GM21515 (cell line): ENCODE data around the gene VDAC1.

Source experiments
- ATAC-seq: cut with Tn5 transposase; IDR thresholded peaks from one replicate; pipeline ENCODE4 v1.9.1; 2021; ENCODE audit not compliant: unreplicated experiment

VDAC1 gene

DNA sequence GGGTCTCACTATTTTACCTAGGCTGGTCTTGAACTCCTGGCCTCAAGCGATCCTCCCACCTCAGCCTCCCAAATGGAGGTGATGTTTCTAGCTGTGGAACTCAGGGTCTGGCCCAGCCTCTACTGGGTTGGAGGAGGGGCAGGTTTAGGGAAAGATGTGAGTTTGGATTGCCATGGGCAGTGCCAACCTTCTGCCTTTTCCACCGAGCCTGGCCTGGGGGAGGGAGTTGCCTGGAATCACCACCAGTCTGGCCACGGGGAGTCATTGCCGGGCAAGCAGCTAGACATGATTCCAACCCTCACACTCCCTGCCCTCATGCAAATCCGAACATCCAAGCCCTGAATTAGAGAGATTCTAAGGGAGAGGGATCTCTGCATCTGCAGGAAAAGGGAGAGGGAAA lies 21.0 kb upstream of the VDAC1 start:
- no peak for ATAC-seq

DNA sequence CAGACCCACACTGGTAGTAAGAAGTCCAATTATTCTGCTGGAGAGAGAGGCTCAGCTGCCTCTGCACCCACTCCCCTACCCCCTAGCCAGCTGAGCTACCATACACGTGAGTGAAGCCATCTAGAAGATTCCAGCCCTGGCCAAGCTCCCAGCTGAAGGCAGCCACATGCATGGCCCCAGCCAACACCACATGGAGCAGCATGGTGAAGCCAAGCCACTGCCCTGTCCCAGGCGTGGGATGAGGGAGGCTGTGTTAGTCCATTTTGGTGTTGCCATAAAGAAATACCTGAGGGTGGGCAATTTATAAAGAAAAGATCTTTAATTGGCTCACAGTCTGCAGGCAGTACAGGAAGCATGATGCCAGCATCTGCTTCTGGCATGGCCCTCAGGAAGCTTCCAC lies 20.0 kb upstream of the VDAC1 start:
- ATAC-seq, result no peak

- no peak for ATAC-seq
Observed at GRCh38 chr5:134022333-134022732, 17.6 kb upstream of the VDAC1 start.

DNA sequence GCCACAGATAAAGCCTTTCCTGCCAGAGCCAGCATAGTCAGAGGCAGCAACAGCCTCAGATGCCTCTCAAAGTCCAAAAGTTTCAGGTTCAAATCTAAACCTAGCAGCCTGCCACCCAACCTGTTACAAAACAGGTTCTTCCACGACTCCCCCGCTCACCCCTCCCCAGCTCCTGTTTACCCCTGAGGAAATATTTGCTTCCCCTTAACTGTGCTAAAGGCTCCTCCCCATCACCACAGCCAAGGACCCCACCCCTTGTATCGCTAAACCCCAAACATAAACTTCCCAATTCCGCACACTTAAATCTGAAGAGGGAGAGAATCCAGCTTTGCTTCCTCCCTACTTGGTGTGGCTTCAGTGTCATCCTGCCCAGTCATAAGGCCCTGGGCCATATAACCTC lies 15.4 kb upstream of the VDAC1 start:
- no peak for ATAC-seq

DNA sequence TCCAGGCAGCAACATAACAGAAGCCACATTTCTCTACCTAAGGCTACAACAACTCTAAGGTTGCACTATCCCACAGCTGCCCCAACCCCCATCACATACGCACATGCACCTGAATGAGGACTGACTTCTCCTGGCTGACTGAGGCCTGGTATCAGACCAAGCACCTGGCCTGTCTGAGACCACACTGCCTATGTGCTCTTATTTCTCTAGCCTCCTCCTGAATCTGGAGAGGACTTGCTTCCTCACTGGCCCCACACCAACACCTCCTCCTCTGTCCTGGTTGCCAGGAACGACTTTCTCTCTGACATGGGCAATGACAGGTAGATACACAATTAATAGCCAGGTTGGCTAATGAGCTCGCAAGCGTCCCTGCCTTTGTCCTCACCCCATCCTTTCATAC lies 14.9 kb upstream of the VDAC1 start:
- no peak for ATAC-seq

DNA sequence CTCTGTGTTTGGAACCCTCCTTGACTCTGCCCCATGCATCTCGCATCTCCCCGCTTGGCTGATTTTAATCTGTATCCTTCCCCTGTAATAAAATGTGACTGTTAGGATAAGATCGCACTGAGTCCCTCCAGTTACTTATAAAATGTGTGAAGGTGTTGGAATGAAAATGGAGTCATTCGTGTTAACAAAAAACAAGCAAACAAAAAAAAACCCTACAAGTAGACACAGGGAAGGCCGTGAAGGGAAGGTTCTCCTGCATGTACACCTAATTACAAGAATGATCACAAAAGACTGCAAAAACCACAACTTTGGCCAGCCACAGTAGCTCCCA lies 14.2 kb upstream of the VDAC1 start:
- ATAC-seq, result no peak

DNA sequence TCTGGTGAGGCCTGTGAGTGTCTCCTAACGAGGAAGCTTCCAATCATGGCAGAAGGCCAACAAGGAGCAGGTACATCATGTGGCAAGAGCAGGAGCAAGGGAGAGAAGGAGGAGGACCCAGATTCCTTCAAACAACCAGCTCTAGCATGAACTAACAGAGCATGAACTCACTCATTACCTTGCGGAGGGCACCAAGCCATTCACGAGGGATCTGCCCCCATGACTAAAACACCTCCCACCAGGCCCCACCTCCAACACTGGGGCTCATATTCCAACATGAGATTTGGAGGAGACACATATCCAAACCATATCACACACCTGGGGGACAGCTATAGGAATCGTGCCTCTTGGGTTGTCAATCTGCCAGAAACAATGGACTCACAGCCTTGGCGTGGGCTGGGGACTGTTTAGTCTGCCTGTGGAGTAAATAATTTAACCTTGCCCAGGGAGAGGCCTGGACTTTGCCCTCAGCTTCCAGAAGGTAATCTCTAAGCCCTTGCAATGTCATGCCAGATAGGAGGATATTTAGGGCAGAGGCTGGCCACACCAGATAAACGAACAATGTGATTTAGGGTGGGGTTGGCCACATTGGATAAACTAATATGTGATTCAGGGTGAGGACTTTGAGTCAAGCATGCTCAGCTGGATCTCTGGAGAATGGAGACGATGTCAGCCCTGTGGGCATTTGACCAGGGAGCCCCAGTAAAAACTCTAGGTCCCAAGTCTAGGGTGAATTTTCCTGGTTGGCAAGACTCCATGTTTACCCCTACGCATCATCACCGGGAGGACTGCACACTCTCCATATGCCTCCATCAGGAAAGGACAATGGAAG lies 13.6 kb upstream of the VDAC1 start:
- ATAC-seq, result no peak

GRCh38 chr5:134008266-134008749 lies 3.5 kb upstream of the VDAC1 start:
- no peak for ATAC-seq

- no peak for ATAC-seq
Observed at GRCh38 chr5:134007581-134008265, 2.9 kb upstream of the VDAC1 start.

DNA sequence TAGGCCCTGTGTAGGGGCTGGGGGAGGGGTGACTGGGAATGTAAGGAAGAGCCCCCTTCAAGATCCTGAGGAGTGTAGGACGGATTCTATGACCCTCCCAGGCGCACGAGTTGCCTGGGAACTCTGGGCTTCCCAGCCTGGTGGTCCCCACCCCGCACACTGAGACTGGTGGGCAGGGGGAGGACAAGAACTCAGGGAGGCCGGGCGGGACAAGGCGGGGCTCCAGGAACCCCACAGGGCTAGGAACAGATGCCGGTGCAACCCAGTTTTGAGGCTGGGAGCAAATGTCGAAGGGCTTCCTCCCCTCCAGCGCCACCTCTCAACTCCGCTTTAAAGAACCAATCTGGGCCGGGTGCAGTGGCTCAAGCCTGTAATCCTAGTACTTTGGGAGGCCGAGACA lies 1.3 kb upstream of the VDAC1 start:
- no peak for ATAC-seq

- ATAC-seq, result no peak
Observed at GRCh38 chr5:134005417-134006061, 764 bp upstream of the VDAC1 start.

DNA sequence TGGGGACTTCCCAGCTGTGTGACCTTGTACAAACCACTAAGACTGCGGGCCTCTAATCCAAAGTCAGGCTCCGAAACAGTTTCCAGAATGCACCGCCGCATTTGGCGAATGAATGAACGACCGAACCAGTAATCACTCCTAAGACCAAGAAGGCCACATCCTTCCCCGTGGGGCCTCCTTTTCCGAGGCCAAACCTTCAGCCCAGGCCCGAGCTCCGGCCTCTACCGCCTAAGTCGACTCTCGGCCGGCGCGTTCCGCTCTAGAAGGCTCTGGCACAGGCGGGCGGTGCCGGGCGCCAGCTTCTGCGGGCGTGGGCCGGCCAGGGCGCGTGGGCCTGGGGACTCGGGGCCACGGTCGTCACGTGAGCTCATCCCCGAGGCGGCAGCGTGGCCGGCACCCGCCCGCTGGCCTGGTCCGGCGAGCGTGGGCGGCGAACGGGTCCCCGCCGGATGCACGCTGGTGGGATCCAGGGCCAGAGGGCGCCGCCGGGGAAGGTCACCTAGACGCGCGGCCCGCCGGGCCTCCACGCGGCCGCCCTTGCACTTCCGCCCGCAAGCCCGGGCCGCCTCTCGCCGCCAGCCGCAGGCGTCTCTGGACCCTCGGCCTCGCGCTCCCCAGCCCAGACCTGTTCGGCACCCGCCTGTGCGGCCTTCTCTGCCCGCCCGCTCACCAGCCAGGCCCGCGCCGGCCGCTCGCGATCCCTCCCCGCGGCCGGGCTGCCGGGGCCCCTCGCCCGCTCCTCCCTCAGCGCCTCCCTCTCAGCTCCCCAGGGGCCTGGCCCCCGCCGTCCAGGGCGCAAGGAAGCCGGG lies 754 bp downstream of the VDAC1 start:
- ATAC-seq, result peak; percentile 34

- no peak for ATAC-seq
Observed at GRCh38 chr5:134003064-134003816, 1.5 kb downstream of the VDAC1 start.

DNA sequence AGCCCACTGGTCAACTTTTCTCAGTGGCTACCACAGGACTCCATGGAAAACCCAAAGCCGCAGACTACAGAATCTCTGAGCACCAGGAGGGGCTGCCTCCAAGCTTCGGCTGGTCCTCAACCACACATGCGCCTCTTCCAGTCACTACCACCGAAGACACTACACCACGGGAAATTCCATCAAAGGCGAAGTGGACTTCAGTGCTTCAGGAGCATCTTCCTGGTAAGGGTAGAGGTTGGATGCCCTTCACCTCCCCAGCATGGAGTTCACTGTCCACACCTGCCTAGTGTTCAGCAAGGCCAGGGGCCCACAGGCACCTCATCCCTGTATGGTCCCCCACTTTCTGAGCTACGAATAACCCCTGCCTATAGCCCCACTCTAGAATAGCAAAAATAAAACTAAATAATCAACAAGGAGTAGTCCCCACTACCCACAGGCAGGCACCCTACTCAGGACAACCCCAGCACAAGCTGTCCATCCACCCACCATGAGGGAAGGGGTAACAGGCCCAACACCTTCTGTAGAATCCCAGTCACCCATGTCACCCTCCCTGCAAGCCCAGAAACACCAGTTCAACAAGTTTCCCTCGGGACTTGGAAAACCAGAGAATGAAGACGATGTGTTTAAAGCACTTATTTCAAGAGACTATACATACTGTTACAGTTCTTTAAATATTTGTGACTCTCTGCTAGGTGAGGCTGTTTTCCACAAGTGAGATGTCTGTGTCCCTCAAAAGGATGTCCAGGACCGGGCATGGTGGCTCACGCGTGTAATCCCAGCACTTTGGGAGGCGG lies 2.6 kb downstream of the VDAC1 start:
- no peak for ATAC-seq

DNA sequence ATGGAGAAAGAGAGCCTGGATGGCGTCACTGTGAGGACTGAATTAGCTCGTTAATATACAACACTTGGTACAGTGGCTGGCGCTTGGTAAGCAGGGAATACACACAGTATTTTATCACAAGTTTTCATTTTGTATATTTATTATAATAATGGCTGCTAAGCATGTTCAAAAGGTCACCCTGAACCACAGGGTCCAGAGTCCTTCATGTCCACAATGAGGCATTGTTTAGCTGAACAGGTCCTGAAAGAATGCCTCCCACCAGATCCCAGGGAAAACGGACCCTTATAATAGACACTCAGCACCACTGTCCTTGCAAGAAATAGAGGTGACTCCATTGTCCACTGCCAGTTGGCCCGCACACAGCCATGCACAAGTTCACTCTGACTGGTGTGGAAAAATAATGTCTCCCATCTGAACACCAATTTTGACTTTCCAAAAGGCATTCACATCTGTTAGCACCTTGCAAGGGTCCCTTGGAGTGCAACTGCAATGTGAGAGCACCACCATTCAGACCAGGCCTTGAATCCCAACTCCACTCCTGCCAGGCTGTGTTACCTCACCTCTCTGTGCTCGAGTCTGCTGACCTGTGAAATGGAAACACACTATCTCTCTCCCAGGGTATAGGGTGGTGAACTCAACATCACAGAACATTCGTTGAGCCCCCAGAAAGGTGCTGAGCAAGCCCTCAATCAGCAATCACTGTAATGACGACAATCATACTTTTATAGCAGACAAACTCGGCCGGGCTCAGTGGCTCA lies 3.9 kb downstream of the VDAC1 start:
- no peak for ATAC-seq

DNA sequence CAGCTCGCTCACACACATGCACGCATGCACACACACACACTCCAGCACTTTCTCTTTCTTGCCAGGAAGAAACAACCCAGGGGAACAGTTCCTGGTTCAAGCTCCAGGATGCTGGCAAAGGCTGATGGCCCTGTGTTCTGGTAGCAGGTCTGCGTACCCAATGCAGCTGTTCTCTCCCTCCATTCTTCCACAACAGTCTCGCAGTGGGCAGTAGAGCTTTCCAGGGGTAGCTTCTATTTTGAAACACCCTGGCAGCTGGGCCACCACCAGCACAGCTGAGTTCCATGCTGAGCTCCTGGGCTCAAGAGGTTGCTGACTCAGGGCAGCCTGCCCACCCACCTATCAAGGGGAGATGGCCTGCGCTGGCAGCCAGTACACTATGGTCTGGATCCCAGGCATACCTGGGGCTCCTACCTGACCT lies 4.7 kb downstream of the VDAC1 start:
- no peak for ATAC-seq

- no peak for ATAC-seq
Observed at GRCh38 chr5:133998807-133999206, 6.0 kb downstream of the VDAC1 start.

GRCh38 chr5:133998042-133998441 lies 6.7 kb downstream of the VDAC1 start:
- no peak for ATAC-seq

- ATAC-seq, result no peak
Observed at GRCh38 chr5:133996683-133997252, 8.0 kb downstream of the VDAC1 start.
